Epithelial cell of umbilical artery (primary cell): ENCODE measurements around the gene ZNF726. TPM values are rescaled to one million over a fixed set of nuclear protein-coding genes. Genes with fewer than 3 reads are reported as not detected.

Experiments used
- total RNA-seq: library from RNA; depleted of rRNA; stranded (reverse); fragments of >200 nt; gene quantifications from 2 replicates; pipeline ENCODE4 v1.2.3, GENCODE V29; 2014

Gene ZNF726
- 1.6 and 2.7 TPM in 2 replicates for total RNA-seq

GRCh38 chr19:23914402-23915286 lies at the start of gene ZNF726:
ZNF726 (plus strand) TSS chr19:23914886; CDS start chr19:23914995, 109 bp downstream.

Other genes with a start within 250 kb of the ZNF726 start
- 5.5 and 11.7 TPM in 2 replicates for gene ZNF675, start 227.7 kb upstream of the ZNF726 start, total RNA-seq
- 0.32 and 0.61 TPM in 2 replicates for gene ZNF681, start 156.0 kb upstream of the ZNF726 start, total RNA-seq
- 12.5 and 13.3 TPM in 2 replicates for gene ZNF254, start 172.3 kb downstream of the ZNF726 start, total RNA-seq